Liver (tissue), 9 donors: Measurements from ENCODE around the gene EIF4E. TPM values are rescaled to one million over a fixed set of nuclear protein-coding genes. Genes with fewer than 3 reads are reported as not detected.

Source experiments
- DNase-seq: peaks from one replicate; pipeline ENCODE4 v3.0.0-alpha.2; 2017; ENCODE audit warnings: low spot score
- H3K27ac ChIP-seq, 2 donors: one replicate each; pipeline ENCODE4 v1.7.0; 2013; ENCODE audit warnings: inconsistent platforms in 2 of 2, low read length in 2 of 2, control low read depth in 1 of 2, low read depth in 1 of 2, mild to moderate bottlenecking in 1 of 2
- H3K27me3 ChIP-seq, 4 donors: one replicate each; pipeline versions ENCODE4 v1.6.1 to v1.7.0; 2013; ENCODE audit warnings: low read length in 3 of 4, inconsistent platforms in 1 of 4, mild to moderate bottlenecking in 1 of 4, moderate library complexity in 1 of 4; ENCODE audit not compliant: control insufficient read depth in 4 of 4, insufficient read depth in 4 of 4
- H3K36me3 ChIP-seq, 4 donors: one replicate each; pipeline versions ENCODE4 v1.6.1 to v1.7.0; 2013; ENCODE audit warnings: low read length in 3 of 4, mild to moderate bottlenecking in 3 of 4, low read depth in 1 of 4, moderate library complexity in 1 of 4; ENCODE audit not compliant: control insufficient read depth in 4 of 4, insufficient read depth in 3 of 4
- H3K4me1 ChIP-seq, 4 donors: one replicate each; pipeline versions ENCODE4 v1.6.1 to v1.7.0; 2013; ENCODE audit warnings: low read length in 3 of 4, mild to moderate bottlenecking in 3 of 4, moderate library complexity in 1 of 4; ENCODE audit not compliant: control insufficient read depth in 4 of 4, insufficient read depth in 4 of 4
- H3K4me3 ChIP-seq, 3 donors: one replicate each; pipeline versions ENCODE4 v1.6.1 to v1.7.0; 2013; ENCODE audit warnings: low read length in 3 of 3, control low read depth in 1 of 3, low read depth in 1 of 3, mild to moderate bottlenecking in 1 of 3
- H3K9ac ChIP-seq, 2 donors: one replicate each; pipeline ENCODE4 v1.7.0; 2013; ENCODE audit warnings: low read length in 2 of 2, mild to moderate bottlenecking in 2 of 2, moderate library complexity in 2 of 2, control low read depth in 1 of 2, low read depth in 1 of 2
- H3K9me3 ChIP-seq, 4 donors: one replicate each; pipeline versions ENCODE4 v1.6.1 to v1.7.0; 2013; ENCODE audit warnings: low read length in 3 of 4; ENCODE audit not compliant: control insufficient read depth in 4 of 4
- ATF3 ChIP-seq: IDR thresholded peaks from 2 replicates; pipeline ENCODE4 v1.6.1; 2016; ENCODE audit warnings: antibody characterized with exemption
- CTCF ChIP-seq: fragments of 150-350 bp; IDR thresholded peaks from 2 replicates; pipeline ENCODE4 v1.5.1; 2017; ENCODE audit warnings: improper control_type of control experiment, low read depth, low read length; ENCODE audit not compliant: missing input control
- EGR1 ChIP-seq, 2 donors: IDR thresholded peaks; 2 replicates each; pipeline ENCODE4 v1.6.1; 2016 to 2018; ENCODE audit warnings: antibody characterized with exemption in 2 of 2, low read depth in 2 of 2
- FOXA1 ChIP-seq: IDR thresholded peaks from 2 replicates; pipeline ENCODE4 v1.6.1; 2016; ENCODE audit warnings: antibody characterized with exemption
- GABPA ChIP-seq, 2 donors: IDR thresholded peaks in 1 of 2; conservative IDR thresholded peaks in 1 of 2; 2 replicates each; pipeline ENCODE4 v1.6.1; 2016; ENCODE audit warnings: antibody characterized with exemption in 2 of 2, mild to moderate bottlenecking in 1 of 2, moderate library complexity in 1 of 2
- HNF4A ChIP-seq, 2 donors: conservative IDR thresholded peaks; 2 replicates each; pipeline ENCODE4 v1.6.1; 2016; ENCODE audit warnings: antibody characterized with exemption in 2 of 2, mild to moderate bottlenecking in 2 of 2
- HNF4G ChIP-seq: IDR thresholded peaks from 2 replicates; pipeline ENCODE4 v1.6.1; 2016; ENCODE audit warnings: antibody characterized with exemption
- JUND ChIP-seq, 2 donors: IDR thresholded peaks; 2 replicates each; pipeline ENCODE4 v1.6.1; 2016; ENCODE audit warnings: antibody characterized with exemption in 2 of 2
- MAX ChIP-seq: IDR thresholded peaks from 2 replicates; pipeline ENCODE4 v1.6.1; 2016; ENCODE audit warnings: antibody characterized with exemption
- NR2F2 ChIP-seq: IDR thresholded peaks from 2 replicates; pipeline ENCODE4 v1.6.1; 2016; ENCODE audit warnings: antibody characterized with exemption
- REST ChIP-seq: IDR thresholded peaks from 2 replicates; pipeline ENCODE4 v1.6.1; 2016; ENCODE audit warnings: antibody characterized with exemption, mild to moderate bottlenecking
- RXRA ChIP-seq, 2 donors: IDR thresholded peaks; 2 replicates each; pipeline ENCODE4 v1.6.1; 2017 to 2018; ENCODE audit warnings: antibody characterized with exemption in 2 of 2, mild to moderate bottlenecking in 1 of 2
- SP1 ChIP-seq: IDR thresholded peaks from 2 replicates; pipeline ENCODE4 v1.6.1; 2018; ENCODE audit warnings: antibody characterized with exemption, mild to moderate bottlenecking
- TAF1 ChIP-seq: conservative IDR thresholded peaks from 2 replicates; pipeline ENCODE4 v1.6.1; 2016; ENCODE audit warnings: antibody characterized with exemption, mild to moderate bottlenecking
- WGBS: extraction: QIAGEN DNeasy Blood & Tissue Kit; methylation state at CpG from one replicate; pipeline ENCODE4 v1.1.7; 2013; 5-methylcytosine and 5-hydroxymethylcytosine counted together
- polyA plus RNA-seq, 2 donors: library from polyadenylated mRNA; stranded (reverse) in 1 of 2; unstranded in 1 of 2; fragments of 200-250 nt in 1 of 2; fragments of >200 nt in 1 of 2; fragmentation: Nextera tagmentation in 1 of 2; extraction: Ambion mirVana in 1 of 2; gene quantifications; one replicate each; pipeline versions ENCODE4 v1.2.1 to v1.2.3, GENCODE V29; 2013 to 2015
- total RNA-seq, 2 donors: library from RNA; depleted of rRNA; stranded (reverse); fragments of >200 nt; gene quantifications; one replicate each; pipeline ENCODE4 v1.2.3, GENCODE V29; 2014
- donor health status: healthy.
- donor health status: healthy.
- donor health status: healthy.
- donor health status: healthy.
- donor health status: healthy.

Gene EIF4E
- total and polyA plus RNA-seq, 4 donors = 32.0 to 64.6 (median 52.2) TPM

- Histone ChIP-seq H3K36me3 (no peaks in the 10 kb centered on the region), H3K27me3 (no peaks in the 10 kb centered on the region), H3K9ac (no peak overlapping the region), H3K4me1 (peaks cover 0 to 7% (median 1%) of the 10 kb centered on the region in 4 donors), H3K4me3 (no peak overlapping the region), H3K27ac (no peak overlapping the region), H3K9me3 (no peaks in the 10 kb centered on the region)
- TF ChIP-seq ATF3 = no peak
- no peak for TF ChIP-seq FOXA1
- TF ChIP-seq TAF1 = no peak
- TF ChIP-seq SP1 = no peak
- no peak for TF ChIP-seq JUND (IDR thresholded peaks at IDR 0.05)
- no peak for TF ChIP-seq MAX
- TF ChIP-seq HNF4A (conservative IDR thresholded peaks at IDR 0.05) = no peak
- no peak for TF ChIP-seq GABPA (IDR thresholded peaks at IDR 0.05 in 1 of 2, conservative IDR thresholded peaks at IDR 0.05 in 1 of 2)
- TF ChIP-seq REST = no peak
- TF ChIP-seq NR2F2 = no peak
- no peak for TF ChIP-seq EGR1 (IDR thresholded peaks at IDR 0.05; ENCODE audit: low read depth in 2 of 2)
- no peak for TF ChIP-seq HNF4G
- 82% methylated on average over 3 of the region's 3 CpGs for WGBS
- DNase-seq = no peak
Observed at GRCh38 chr4:98908182-98908581, 20.8 kb downstream of the EIF4E start.

- H3K27me3 ChIP-seq = no peaks in the 10 kb centered on the region
- H3K9me3 ChIP-seq = no peaks in the 10 kb centered on the region
- DNase-seq = no peak
- H3K9ac ChIP-seq = no peak overlapping the region
- H3K36me3 ChIP-seq = peaks cover 2 to 8% (median 3%) of the 10 kb centered on the region in 4 donors
- H3K4me1 ChIP-seq = peaks cover 0 to 7% (median 1%) of the 10 kb centered on the region in 4 donors
- no peak overlapping the region for H3K4me3 ChIP-seq
- H3K27ac ChIP-seq = no peak overlapping the region
- TF ChIP-seq REST = no peak
- no peak for TF ChIP-seq TAF1
- TF ChIP-seq RXRA (IDR thresholded peaks at IDR 0.05) = no peak
- no peak for TF ChIP-seq EGR1 (IDR thresholded peaks at IDR 0.05; ENCODE audit: low read depth in 2 of 2)
- TF ChIP-seq CTCF = no peak
Observed at GRCh38 chr4:98905839-98906238, 23.1 kb downstream of the EIF4E start.
